Renal pelvis (tissue), 12 donors: ENCODE results near the gene METTL21A. TPM values are rescaled to one million over a fixed set of nuclear protein-coding genes. Genes with fewer than 3 reads are reported as not detected.
"Not testable (repeated sequence)": the region's sequence is repeated elsewhere in the genome, so short reads cannot be mapped to it uniquely, and the experiment has no call there.

ENCODE experiments used
- DNase-seq: peaks from one replicate; pipeline ENCODE4 v3.0.0-alpha.2; 2013
- long read RNA-seq, 16 experiments: transcript quantifications; one replicate each; lab custom pipeline, GENCODE V29; 2026
- polyA plus RNA-seq, 3 donors: library from polyadenylated mRNA; unstranded; fragments of 120-200 nt; gene quantifications; one replicate each; pipeline ENCODE4 v1.2.1, GENCODE V29; 2013; ENCODE audit not compliant: insufficient read length in 3 of 3

The METTL21A gene
- 10 to 100 TPM; 27.2 to 34.0 (median 27.4) TPM for polyA plus RNA-seq
- long read RNA-seq, donor 1, full-length matches to known transcripts: 10 of 10 reads
- long read RNA-seq, donor 1, partial matches to known transcripts: 0 of 10 reads
- long read RNA-seq, donor 1, other reads (novel, unspliced or antisense): 0 of 10 reads
- long read RNA-seq, donor 2, full-length matches to known transcripts: 9 of 16 reads
- long read RNA-seq, donor 2, partial matches to known transcripts: 7 of 16 reads
- long read RNA-seq, donor 2, other reads (novel, unspliced or antisense): 0 of 16 reads
- long read RNA-seq, donor 3, partial matches to known transcripts: 7 of 13 reads
- long read RNA-seq, donor 3, other reads (novel, unspliced or antisense): 0 of 13 reads
- long read RNA-seq, donor 4, full-length matches to known transcripts: 13 of 18 reads
- long read RNA-seq, donor 4, partial matches to known transcripts: 5 of 18 reads
- long read RNA-seq, donor 4, other reads (novel, unspliced or antisense): 0 of 18 reads
- long read RNA-seq, donor 5, full-length matches to known transcripts: 6 of 6 reads
- long read RNA-seq, donor 5, partial matches to known transcripts: 0 of 6 reads
- long read RNA-seq, donor 5, other reads (novel, unspliced or antisense): 0 of 6 reads
- long read RNA-seq, donor 6, full-length matches to known transcripts: 11 of 17 reads
- long read RNA-seq, donor 6, partial matches to known transcripts: 6 of 17 reads
- long read RNA-seq, donor 6, other reads (novel, unspliced or antisense): 0 of 17 reads
- long read RNA-seq, donor 7, full-length matches to known transcripts: 14 of 24 reads
- long read RNA-seq, donor 7, partial matches to known transcripts: 5 of 24 reads
- long read RNA-seq, donor 7, other reads (novel, unspliced or antisense): 5 of 24 reads
- long read RNA-seq, donor 8, full-length matches to known transcripts: 8 of 17 reads
- long read RNA-seq, donor 8, partial matches to known transcripts: 9 of 17 reads
- long read RNA-seq, donor 8, other reads (novel, unspliced or antisense): 0 of 17 reads
- long read RNA-seq, donor 9, full-length matches to known transcripts: 9 of 22 reads
- long read RNA-seq, donor 9, partial matches to known transcripts: 13 of 22 reads
- long read RNA-seq, donor 9, other reads (novel, unspliced or antisense): 0 of 22 reads
- long read RNA-seq, donor 10, full-length matches to known transcripts: 11 of 20 reads
- long read RNA-seq, donor 10, partial matches to known transcripts: 9 of 20 reads
- long read RNA-seq, donor 10, other reads (novel, unspliced or antisense): 0 of 20 reads
- long read RNA-seq, donor 11, full-length matches to known transcripts: 5 of 17 reads
- long read RNA-seq, donor 11, partial matches to known transcripts: 12 of 17 reads
- long read RNA-seq, donor 11, other reads (novel, unspliced or antisense): 0 of 17 reads
- long read RNA-seq, donor 12, full-length matches to known transcripts: 17 of 59 reads
- long read RNA-seq, donor 12, partial matches to known transcripts: 31 of 59 reads
- long read RNA-seq, donor 12, other reads (novel, unspliced or antisense): 11 of 59 reads
- long read RNA-seq, donor 13, partial matches to known transcripts: 91 of 95 reads
- long read RNA-seq, donor 13, other reads (novel, unspliced or antisense): 0 of 95 reads
- long read RNA-seq, donor 14: 0 reads
- long read RNA-seq, donor 15, full-length matches to known transcripts: 16 of 57 reads
- long read RNA-seq, donor 15, partial matches to known transcripts: 24 of 57 reads
- long read RNA-seq, donor 15, other reads (novel, unspliced or antisense): 17 of 57 reads
- long read RNA-seq, donor 16, full-length matches to known transcripts: 12 of 12 reads
- long read RNA-seq, donor 16, partial matches to known transcripts: 0 of 12 reads
- long read RNA-seq, donor 16, other reads (novel, unspliced or antisense): 0 of 12 reads

GRCh38 chr2:207625014-207625907 is at the start of gene METTL21A:
Gene METTL21A, minus strand, starts transcription at chr2:207625394. Its CDS starts 1,019 bp downstream, at chr2:207624375.
- peak; percentile 80 for DNase-seq

GRCh38 chr2:207674826-207675225 is 49.6 kb upstream of the METTL21A start:
- no peak for DNase-seq

GRCh38 chr2:207674266-207674774 is 49.1 kb upstream of the METTL21A start:
- DNase-seq: no peak

GRCh38 chr2:207673431-207673830 is 48.2 kb upstream of the METTL21A start:
- DNase-seq: no peak

- no peak for DNase-seq
These were observed 45.7 kb upstream of the METTL21A start for GRCh38 chr2:207670887-207671286.

GRCh38 chr2:207663870-207664545 is 38.8 kb upstream of the METTL21A start:
- DNase-seq: no peak

GRCh38 chr2:207662203-207662602 is 37.0 kb upstream of the METTL21A start:
- DNase-seq: no peak

GRCh38 chr2:207660994-207661393 is 35.8 kb upstream of the METTL21A start:
- DNase-seq: no peak

- DNase-seq: no peak
These were observed 33.0 kb upstream of the METTL21A start for GRCh38 chr2:207658156-207658555.

GRCh38 chr2:207655000-207655399 is 29.8 kb upstream of the METTL21A start:
- DNase-seq: no peak

GRCh38 chr2:207646582-207646981 is 21.4 kb upstream of the METTL21A start:
- not testable (repeated sequence) for DNase-seq

GRCh38 chr2:207643892-207644291 is 18.7 kb upstream of the METTL21A start:
- no peak for DNase-seq

- DNase-seq: no peak
These were observed 15.5 kb upstream of the METTL21A start for GRCh38 chr2:207640661-207641060.

- DNase-seq: no peak
These were observed 15.0 kb upstream of the METTL21A start for GRCh38 chr2:207640160-207640559.

GRCh38 chr2:207639288-207639687 is 14.1 kb upstream of the METTL21A start:
- not testable (repeated sequence) for DNase-seq

GRCh38 chr2:207635468-207636200 is 10.4 kb upstream of the METTL21A start:
- no peak for DNase-seq

- no peak for DNase-seq
These were observed 8.5 kb upstream of the METTL21A start for GRCh38 chr2:207633686-207634085.
